Skeletal muscle satellite cell (primary cell): ENCODE results near the gene ZBTB7A.
"Not testable (repeated sequence)": the region's sequence is repeated elsewhere in the genome, so short reads cannot be mapped to it uniquely, and the experiment has no call there.

Experiments used
- H3K27me3 ChIP-seq: 2 replicates; pipeline ENCODE4 v1.7.0; 2013; ENCODE audit warnings: low read length; ENCODE audit not compliant: control insufficient read depth, insufficient read depth
- H3K36me3 ChIP-seq: 2 replicates; pipeline ENCODE4 v1.7.0; 2013; ENCODE audit warnings: mild to moderate bottlenecking, control low read depth, low read length; ENCODE audit not compliant: insufficient read depth
- H3K4me1 ChIP-seq: 2 replicates; pipeline ENCODE4 v1.7.0; 2013; ENCODE audit warnings: low read length; ENCODE audit not compliant: control insufficient read depth, insufficient read depth
- H3K4me2 ChIP-seq: 2 replicates; pipeline ENCODE4 v1.7.0; 2013; ENCODE audit warnings: mild to moderate bottlenecking, low read length
- H3K4me3 ChIP-seq: 2 replicates; pipeline ENCODE4 v1.7.0; 2013; ENCODE audit warnings: low read length
- H3K9ac ChIP-seq: 2 replicates; pipeline ENCODE4 v1.7.0; 2013; ENCODE audit warnings: mild to moderate bottlenecking, low read depth, low read length, moderate library complexity
- H3K9me3 ChIP-seq: replicated peaks from 2 replicates; pipeline ENCODE4 v1.7.0; 2013; ENCODE audit warnings: mild to moderate bottlenecking, control low read depth, low read length

ZBTB7A gene

GRCh38 chr19:4007021-4007835, 59.5 kb downstream of the ZBTB7A start, which contains the start of gene PIAS4:
TSS of gene PIAS4 (plus strand) at chr19:4007736. CDS start at chr19:4007761, 25 bp downstream.
- Histone ChIP-seq H3K9ac (peak within 1 kb of the TSS; percentile 88), H3K4me3 (peak within 1 kb of the TSS; percentile 97), H3K36me3 (peaks cover 5% of the 10 kb centered on the region), H3K27me3 (no peaks in the 10 kb centered on the region), H3K4me2 (peak within 1 kb of the TSS; percentile 92), H3K9me3 (no peaks in the 10 kb centered on the region), H3K4me1 (peaks cover 29% of the 10 kb centered on the region)

- not testable (repeated sequence) for H3K4me3 ChIP-seq
Measured at GRCh38 chr19:4005436-4005835, 61.3 kb downstream of the ZBTB7A start.

GRCh38 chr19:4000798-4001197, 65.9 kb downstream of the ZBTB7A start:
- H3K4me1 ChIP-seq, H3K9ac ChIP-seq, H3K4me3 ChIP-seq, H3K36me3 ChIP-seq, H3K4me2 ChIP-seq, H3K9me3 ChIP-seq, H3K27me3 ChIP-seq: not testable (repeated sequence)

More at GRCh38 chr19:4005436-4005835, 61.3 kb downstream of the ZBTB7A start:
- H3K27me3 ChIP-seq, H3K9me3 ChIP-seq, H3K36me3 ChIP-seq, H3K9ac ChIP-seq, H3K4me2 ChIP-seq: not testable (repeated sequence)
- H3K4me1 ChIP-seq, result peaks cover 26% of the 10 kb centered on the region

GRCh38 chr19:3998667-3999412, 67.9 kb downstream of the ZBTB7A start:
- not testable (repeated sequence) for H3K9me3 ChIP-seq, H3K4me1 ChIP-seq, H3K4me3 ChIP-seq, H3K9ac ChIP-seq, H3K4me2 ChIP-seq, H3K27me3 ChIP-seq, H3K36me3 ChIP-seq

GRCh38 chr19:3995607-3996006, 71.1 kb downstream of the ZBTB7A start:
- Histone ChIP-seq H3K9me3 (no peaks in the 10 kb centered on the region), H3K9ac (no peak overlapping the region), H3K27me3 (no peaks in the 10 kb centered on the region), H3K4me2 (no peak overlapping the region), H3K36me3 (no peaks in the 10 kb centered on the region), H3K4me1 (no peaks in the 10 kb centered on the region), H3K4me3 (no peak overlapping the region)
